ENCODE data around the gene CNOT6L. TPM values are rescaled to one million over a fixed set of nuclear protein-coding genes. Genes with fewer than 3 reads are reported as not detected.

CNOT6L gene
- total and polyA plus RNA-seq, 4 donors: 4.4 to 17.7 (median 10.5) TPM

DNA sequence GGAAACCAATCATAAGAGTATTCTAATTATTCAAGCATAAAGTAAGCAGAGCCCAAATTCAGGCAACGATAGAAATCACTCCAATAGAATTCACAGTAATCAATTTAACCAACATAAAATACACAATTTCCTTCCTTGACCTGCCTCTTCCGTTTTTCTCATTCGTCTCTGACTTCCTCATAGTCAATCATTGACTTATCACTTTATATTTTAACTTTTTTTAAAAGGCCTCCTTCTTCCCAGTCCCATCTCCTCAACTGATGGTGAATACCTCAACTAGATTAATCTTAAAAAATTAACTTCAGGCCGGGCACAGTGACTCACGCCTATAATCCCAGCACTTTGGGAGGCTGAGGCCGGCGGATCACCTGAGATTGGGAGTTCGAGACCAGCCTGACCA, 13.3 kb downstream of the CNOT6L start:
- H3K27me3 ChIP-seq (ENCODE audit: control insufficient read depth in 4 of 4, insufficient read depth in 4 of 4, low read length in 3 of 4): no peaks in the 10 kb centered on the region
- no peak for DNase-seq (ENCODE audit: low spot score)
- no peak overlapping the region for H3K9ac ChIP-seq (ENCODE audit: low read depth in 1 of 2, low read length in 2 of 2)
- H3K4me3 ChIP-seq (ENCODE audit: low read depth in 1 of 3, low read length in 3 of 3): no peak overlapping the region
- no peak overlapping the region for H3K27ac ChIP-seq (ENCODE audit: low read depth in 1 of 2, low read length in 2 of 2)
- peaks cover 0 to 3% (median 0%) of the 10 kb centered on the region in 4 donors for H3K36me3 ChIP-seq (ENCODE audit: control insufficient read depth in 4 of 4, insufficient read depth in 3 of 4, low read depth in 1 of 4, low read length in 3 of 4)
- peaks cover 0 to 20% (median 7%) of the 10 kb centered on the region in 4 donors for H3K4me1 ChIP-seq (ENCODE audit: control insufficient read depth in 4 of 4, insufficient read depth in 4 of 4, low read length in 3 of 4)
- H3K9me3 ChIP-seq (ENCODE audit: control insufficient read depth in 4 of 4, low read length in 3 of 4): no peaks in the 10 kb centered on the region
- TF ChIP-seq SP1 (IDR thresholded peaks at IDR 0.05) (no peak), RXRA (IDR thresholded peaks at IDR 0.05) (no peak), EGR1 (IDR thresholded peaks at IDR 0.05; ENCODE audit: low read depth in 2 of 2) (no peak)
- TF ChIP-seq, protein P1, sequence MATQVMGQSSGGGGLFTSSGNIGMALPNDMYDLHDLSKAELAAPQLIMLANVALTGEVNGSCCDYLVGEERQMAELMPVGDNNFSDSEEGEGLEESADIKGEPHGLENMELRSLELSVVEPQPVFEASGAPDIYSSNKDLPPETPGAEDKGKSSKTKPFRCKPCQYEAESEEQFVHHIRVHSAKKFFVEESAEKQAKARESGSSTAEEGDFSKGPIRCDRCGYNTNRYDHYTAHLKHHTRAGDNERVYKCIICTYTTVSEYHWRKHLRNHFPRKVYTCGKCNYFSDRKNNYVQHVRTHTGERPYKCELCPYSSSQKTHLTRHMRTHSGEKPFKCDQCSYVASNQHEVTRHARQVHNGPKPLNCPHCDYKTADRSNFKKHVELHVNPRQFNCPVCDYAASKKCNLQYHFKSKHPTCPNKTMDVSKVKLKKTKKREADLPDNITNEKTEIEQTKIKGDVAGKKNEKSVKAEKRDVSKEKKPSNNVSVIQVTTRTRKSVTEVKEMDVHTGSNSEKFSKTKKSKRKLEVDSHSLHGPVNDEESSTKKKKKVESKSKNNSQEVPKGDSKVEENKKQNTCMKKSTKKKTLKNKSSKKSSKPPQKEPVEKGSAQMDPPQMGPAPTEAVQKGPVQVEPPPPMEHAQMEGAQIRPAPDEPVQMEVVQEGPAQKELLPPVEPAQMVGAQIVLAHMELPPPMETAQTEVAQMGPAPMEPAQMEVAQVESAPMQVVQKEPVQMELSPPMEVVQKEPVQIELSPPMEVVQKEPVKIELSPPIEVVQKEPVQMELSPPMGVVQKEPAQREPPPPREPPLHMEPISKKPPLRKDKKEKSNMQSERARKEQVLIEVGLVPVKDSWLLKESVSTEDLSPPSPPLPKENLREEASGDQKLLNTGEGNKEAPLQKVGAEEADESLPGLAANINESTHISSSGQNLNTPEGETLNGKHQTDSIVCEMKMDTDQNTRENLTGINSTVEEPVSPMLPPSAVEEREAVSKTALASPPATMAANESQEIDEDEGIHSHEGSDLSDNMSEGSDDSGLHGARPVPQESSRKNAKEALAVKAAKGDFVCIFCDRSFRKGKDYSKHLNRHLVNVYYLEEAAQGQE (IDR thresholded peaks at IDR 0.05): no peak
- TF ChIP-seq, protein P2, sequence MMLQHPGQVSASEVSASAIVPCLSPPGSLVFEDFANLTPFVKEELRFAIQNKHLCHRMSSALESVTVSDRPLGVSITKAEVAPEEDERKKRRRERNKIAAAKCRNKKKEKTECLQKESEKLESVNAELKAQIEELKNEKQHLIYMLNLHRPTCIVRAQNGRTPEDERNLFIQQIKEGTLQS (IDR thresholded peaks at IDR 0.05): no peak
- TF ChIP-seq, protein P3, sequence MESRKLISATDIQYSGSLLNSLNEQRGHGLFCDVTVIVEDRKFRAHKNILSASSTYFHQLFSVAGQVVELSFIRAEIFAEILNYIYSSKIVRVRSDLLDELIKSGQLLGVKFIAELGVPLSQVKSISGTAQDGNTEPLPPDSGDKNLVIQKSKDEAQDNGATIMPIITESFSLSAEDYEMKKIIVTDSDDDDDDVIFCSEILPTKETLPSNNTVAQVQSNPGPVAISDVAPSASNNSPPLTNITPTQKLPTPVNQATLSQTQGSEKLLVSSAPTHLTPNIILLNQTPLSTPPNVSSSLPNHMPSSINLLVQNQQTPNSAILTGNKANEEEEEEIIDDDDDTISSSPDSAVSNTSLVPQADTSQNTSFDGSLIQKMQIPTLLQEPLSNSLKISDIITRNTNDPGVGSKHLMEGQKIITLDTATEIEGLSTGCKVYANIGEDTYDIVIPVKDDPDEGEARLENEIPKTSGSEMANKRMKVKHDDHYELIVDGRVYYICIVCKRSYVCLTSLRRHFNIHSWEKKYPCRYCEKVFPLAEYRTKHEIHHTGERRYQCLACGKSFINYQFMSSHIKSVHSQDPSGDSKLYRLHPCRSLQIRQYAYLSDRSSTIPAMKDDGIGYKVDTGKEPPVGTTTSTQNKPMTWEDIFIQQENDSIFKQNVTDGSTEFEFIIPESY (IDR thresholded peaks at IDR 0.05): no peak
- TF ChIP-seq, protein P4, sequence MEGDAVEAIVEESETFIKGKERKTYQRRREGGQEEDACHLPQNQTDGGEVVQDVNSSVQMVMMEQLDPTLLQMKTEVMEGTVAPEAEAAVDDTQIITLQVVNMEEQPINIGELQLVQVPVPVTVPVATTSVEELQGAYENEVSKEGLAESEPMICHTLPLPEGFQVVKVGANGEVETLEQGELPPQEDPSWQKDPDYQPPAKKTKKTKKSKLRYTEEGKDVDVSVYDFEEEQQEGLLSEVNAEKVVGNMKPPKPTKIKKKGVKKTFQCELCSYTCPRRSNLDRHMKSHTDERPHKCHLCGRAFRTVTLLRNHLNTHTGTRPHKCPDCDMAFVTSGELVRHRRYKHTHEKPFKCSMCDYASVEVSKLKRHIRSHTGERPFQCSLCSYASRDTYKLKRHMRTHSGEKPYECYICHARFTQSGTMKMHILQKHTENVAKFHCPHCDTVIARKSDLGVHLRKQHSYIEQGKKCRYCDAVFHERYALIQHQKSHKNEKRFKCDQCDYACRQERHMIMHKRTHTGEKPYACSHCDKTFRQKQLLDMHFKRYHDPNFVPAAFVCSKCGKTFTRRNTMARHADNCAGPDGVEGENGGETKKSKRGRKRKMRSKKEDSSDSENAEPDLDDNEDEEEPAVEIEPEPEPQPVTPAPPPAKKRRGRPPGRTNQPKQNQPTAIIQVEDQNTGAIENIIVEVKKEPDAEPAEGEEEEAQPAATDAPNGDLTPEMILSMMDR (IDR thresholded peaks at IDR 0.05; ENCODE audit: low read depth, low read length, missing input control): no peak
- 66% methylated on average over 8 of the region's 8 CpGs for WGBS

DNA sequence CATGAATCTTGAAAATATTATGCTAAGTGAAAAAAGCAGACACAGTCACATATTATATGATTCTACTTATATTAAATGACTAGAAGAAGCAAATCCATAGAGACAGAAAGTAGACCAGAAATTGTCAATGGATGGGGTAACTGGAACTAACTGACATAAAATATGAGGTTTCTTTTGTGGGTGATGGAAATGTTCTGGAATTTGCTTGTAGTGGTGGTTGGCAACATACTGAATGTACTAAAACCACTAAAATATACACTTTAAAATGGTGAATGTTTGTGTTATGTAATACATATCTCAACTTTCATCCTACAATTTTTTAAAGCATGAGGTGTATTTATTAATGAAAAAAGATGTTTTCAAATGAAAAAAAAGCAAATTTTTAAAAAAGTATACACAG, 14.7 kb downstream of the CNOT6L start:
- Histone ChIP-seq H3K9me3 (ENCODE audit: control insufficient read depth in 4 of 4, low read length in 3 of 4) (no peaks in the 10 kb centered on the region), H3K36me3 (ENCODE audit: control insufficient read depth in 4 of 4, insufficient read depth in 3 of 4, low read depth in 1 of 4, low read length in 3 of 4) (no peaks in the 10 kb centered on the region), H3K4me1 (ENCODE audit: control insufficient read depth in 4 of 4, insufficient read depth in 4 of 4, low read length in 3 of 4) (peaks cover 0 to 17% (median 11%) of the 10 kb centered on the region in 4 donors), H3K4me3 (ENCODE audit: low read depth in 1 of 3, low read length in 3 of 3) (no peak overlapping the region), H3K27me3 (ENCODE audit: control insufficient read depth in 4 of 4, insufficient read depth in 4 of 4, low read length in 3 of 4) (no peaks in the 10 kb centered on the region), H3K9ac (ENCODE audit: low read depth in 1 of 2, low read length in 2 of 2) (no peak overlapping the region), H3K27ac (ENCODE audit: low read depth in 1 of 2, low read length in 2 of 2) (no peak overlapping the region)
- TF ChIP-seq HNF4A (conservative IDR thresholded peaks at IDR 0.05) (no peak), SP1 (IDR thresholded peaks at IDR 0.05) (no peak), YY1 (IDR thresholded peaks at IDR 0.05) (no peak), FOXA1 (IDR thresholded peaks at IDR 0.05) (no peak), JUND (IDR thresholded peaks at IDR 0.05) (no peak), RAD21 (IDR thresholded peaks at IDR 0.05) (no peak), RXRA (IDR thresholded peaks at IDR 0.05) (no peak), HNF4G (IDR thresholded peaks at IDR 0.05) (no peak), TAF1 (conservative IDR thresholded peaks at IDR 0.05) (no peak), GABPA (IDR thresholded peaks at IDR 0.05 in 1 of 2, conservative IDR thresholded peaks at IDR 0.05 in 1 of 2) (no peak), EGR1 (IDR thresholded peaks at IDR 0.05; ENCODE audit: low read depth in 2 of 2) (no peak)
- TF ChIP-seq, protein P3 (IDR thresholded peaks at IDR 0.05): no peak
- TF ChIP-seq, protein P5, sequence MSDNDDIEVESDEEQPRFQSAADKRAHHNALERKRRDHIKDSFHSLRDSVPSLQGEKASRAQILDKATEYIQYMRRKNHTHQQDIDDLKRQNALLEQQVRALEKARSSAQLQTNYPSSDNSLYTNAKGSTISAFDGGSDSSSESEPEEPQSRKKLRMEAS (IDR thresholded peaks at IDR 0.05): no peak
- TF ChIP-seq, protein P2 (IDR thresholded peaks at IDR 0.05): no peak
- TF ChIP-seq, protein P4 (IDR thresholded peaks at IDR 0.05; ENCODE audit: low read depth, low read length, missing input control): no peak
- no peak for DNase-seq (ENCODE audit: low spot score)

Measured in liver (tissue), 9 donors.